ENCODE data around the gene SELENOI. TPM values are rescaled to one million over a fixed set of nuclear protein-coding genes. Genes with fewer than 3 reads are reported as not detected.

The SELENOI gene
- total and polyA plus RNA-seq, 2 donors (not counting 3 experiments of a cell fraction or from before 2014, with no cell fraction given), result 10.8 to 25.3 TPM

GRCh38 chr2:26428846-26429245 is 82.9 kb downstream of the SELENOI start:
- dilution Hi-C loops (cut with MboI; ENCODE audit: extremely low pct_ligation_motif_present, low sequenced_read_pairs) (no loop called here), intact Hi-C loops (cut with micrococcal nuclease) (no loop called here)
- ChIA-PET CTCF (no interaction called here), POLR2A (no interaction called here)
- Histone ChIP-seq H3K27ac (ENCODE audit: insufficient read depth, low read depth, low read length) (no peak overlapping the region), H3K9ac (replicated peaks; ENCODE audit: extremely low read depth, insufficient read depth, low read length) (no peak overlapping the region), H4K20me1 (replicated peaks; ENCODE audit: control insufficient read depth, extremely low read depth, insufficient read depth, low read length) (no peaks in the 10 kb centered on the region), H3K79me2 (ENCODE audit: control insufficient read depth, insufficient read depth, low read length) (no peaks in the 10 kb centered on the region), H3K4me1 (ENCODE audit: control insufficient read depth, extremely low read depth, insufficient read depth, low read length) (no peaks in the 10 kb centered on the region), H2AFZ (ENCODE audit: low read depth, low read length) (no peak overlapping the region), H3K27me3 (ENCODE audit: control insufficient read depth in 2 of 2, insufficient read depth in 2 of 2, low read length in 2 of 2) (peaks cover 7 to 8% of the 10 kb centered on the region in 2 experiments), H3K36me3 (ENCODE audit: control insufficient read depth in 2 of 2, extremely low read depth in 1 of 2, insufficient read depth in 2 of 2, low read length in 2 of 2) (no peaks in the 10 kb centered on the region), H3K4me2 (ENCODE audit: insufficient read depth, low read length) (no peak overlapping the region), H3K9me1 (replicated peaks; ENCODE audit: control insufficient read depth, extremely low read depth, insufficient read depth, low read length) (no peaks in the 10 kb centered on the region), H3K4me3 (replicated peaks in 1 of 3; ENCODE audit: insufficient read depth in 1 of 3, low read depth in 1 of 3, low read length in 3 of 3) (no peak overlapping the region), H3K9me3 (replicated peaks; ENCODE audit: control insufficient read depth, insufficient read depth, low read length) (no peaks in the 10 kb centered on the region)
- no TSS peak for BruUV-seq (replicated peaks)
- FAIRE-seq (no peak), DNase-seq (ENCODE audit: low read depth, low spot score) (no peak)
- TF ChIP-seq JUN (IDR thresholded peaks at IDR 0.05; ENCODE audit: borderline replicate concordance, insufficient read depth, insufficient read length, low read depth) (no peak), POLR2A (IDR thresholded peaks at IDR 0.05; ENCODE audit: low read depth, low read length) (no peak), POLR2AphosphoS5 (IDR thresholded peaks at IDR 0.05; ENCODE audit: insufficient read depth, low read depth, low read length) (no peak), FOS (IDR thresholded peaks at IDR 0.05; ENCODE audit: borderline replicate concordance, insufficient read depth, low read length) (no peak), MAX (IDR thresholded peaks at IDR 0.05; ENCODE audit: insufficient read depth, insufficient read length) (no peak), GATA2 (IDR thresholded peaks at IDR 0.05; ENCODE audit: insufficient read depth, insufficient read length, low read depth, low read length) (no peak), EZH2 (IDR thresholded peaks at IDR 0.05; ENCODE audit: borderline replicate concordance, low read depth, low read length, severe bottlenecking) (no peak), MYC (IDR thresholded peaks at IDR 0.05; ENCODE audit: low read depth, low read length) (no peak)
- TF ChIP-seq, protein P1, sequence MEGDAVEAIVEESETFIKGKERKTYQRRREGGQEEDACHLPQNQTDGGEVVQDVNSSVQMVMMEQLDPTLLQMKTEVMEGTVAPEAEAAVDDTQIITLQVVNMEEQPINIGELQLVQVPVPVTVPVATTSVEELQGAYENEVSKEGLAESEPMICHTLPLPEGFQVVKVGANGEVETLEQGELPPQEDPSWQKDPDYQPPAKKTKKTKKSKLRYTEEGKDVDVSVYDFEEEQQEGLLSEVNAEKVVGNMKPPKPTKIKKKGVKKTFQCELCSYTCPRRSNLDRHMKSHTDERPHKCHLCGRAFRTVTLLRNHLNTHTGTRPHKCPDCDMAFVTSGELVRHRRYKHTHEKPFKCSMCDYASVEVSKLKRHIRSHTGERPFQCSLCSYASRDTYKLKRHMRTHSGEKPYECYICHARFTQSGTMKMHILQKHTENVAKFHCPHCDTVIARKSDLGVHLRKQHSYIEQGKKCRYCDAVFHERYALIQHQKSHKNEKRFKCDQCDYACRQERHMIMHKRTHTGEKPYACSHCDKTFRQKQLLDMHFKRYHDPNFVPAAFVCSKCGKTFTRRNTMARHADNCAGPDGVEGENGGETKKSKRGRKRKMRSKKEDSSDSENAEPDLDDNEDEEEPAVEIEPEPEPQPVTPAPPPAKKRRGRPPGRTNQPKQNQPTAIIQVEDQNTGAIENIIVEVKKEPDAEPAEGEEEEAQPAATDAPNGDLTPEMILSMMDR (IDR thresholded peaks at IDR 0.05; ENCODE audit: extremely low read depth in 1 of 2, insufficient read depth in 1 of 2, low read depth in 1 of 2, low read length in 2 of 2), result no peak
